Muscle of leg (tissue), 11 donors: ENCODE data around the gene MDFI. TPM values are rescaled to one million over a fixed set of nuclear protein-coding genes. Genes with fewer than 3 reads are reported as not detected.

Source experiments
- DNase-seq: peaks from one replicate; pipeline ENCODE4 v3.0.0; 2013
- H3K27ac ChIP-seq: one replicate; pipeline ENCODE4 v1.5.1; 2013; ENCODE audit warnings: mild to moderate bottlenecking, low read length, control low read depth
- H3K27me3 ChIP-seq: one replicate; pipeline ENCODE4 v1.6.1; 2013; ENCODE audit warnings: low read length; ENCODE audit not compliant: control insufficient read depth, insufficient read depth
- H3K36me3 ChIP-seq: one replicate; pipeline ENCODE4 v1.6.1; 2013; ENCODE audit warnings: low read length; ENCODE audit not compliant: control insufficient read depth, insufficient read depth
- H3K4me1 ChIP-seq: one replicate; pipeline ENCODE4 v1.6.1; 2013; ENCODE audit warnings: low read length; ENCODE audit not compliant: control insufficient read depth, insufficient read depth
- H3K4me3 ChIP-seq: one replicate; pipeline ENCODE4 v1.5.1; 2013; ENCODE audit warnings: low read length, control low read depth
- H3K9me3 ChIP-seq: replicated peaks from 2 replicates; pipeline ENCODE4 v1.6.1; 2013; ENCODE audit warnings: low read depth, low read length; ENCODE audit not compliant: control insufficient read depth
- WGBS: methylation state at CpG from one replicate; pipeline ENCODE4 v1.1.5; 2013; ENCODE audit warnings: missing lambda C conversion rate; ENCODE audit not compliant: insufficient coverage; 5-methylcytosine and 5-hydroxymethylcytosine counted together
- polyA plus RNA-seq, 8 donors: library from polyadenylated mRNA; unstranded; fragments of 120-200 nt; gene quantifications; one replicate each; pipeline versions ENCODE4 v1.2.1 to v1.2.3, GENCODE V29; 2013; ENCODE audit warnings: inconsistent platforms in 1 of 8, low replicate concordance in 1 of 8; ENCODE audit not compliant: insufficient read length in 8 of 8, insufficient read depth in 1 of 8
- total RNA-seq: library from RNA; stranded (reverse); fragments of 120-200 nt; gene quantifications from one replicate; pipeline ENCODE4 v1.2.4, GENCODE V29; 2013

Gene MDFI
- total and polyA plus RNA-seq, 9 donors: 47.7 to 86.3 (median 77.4) TPM

DNA sequence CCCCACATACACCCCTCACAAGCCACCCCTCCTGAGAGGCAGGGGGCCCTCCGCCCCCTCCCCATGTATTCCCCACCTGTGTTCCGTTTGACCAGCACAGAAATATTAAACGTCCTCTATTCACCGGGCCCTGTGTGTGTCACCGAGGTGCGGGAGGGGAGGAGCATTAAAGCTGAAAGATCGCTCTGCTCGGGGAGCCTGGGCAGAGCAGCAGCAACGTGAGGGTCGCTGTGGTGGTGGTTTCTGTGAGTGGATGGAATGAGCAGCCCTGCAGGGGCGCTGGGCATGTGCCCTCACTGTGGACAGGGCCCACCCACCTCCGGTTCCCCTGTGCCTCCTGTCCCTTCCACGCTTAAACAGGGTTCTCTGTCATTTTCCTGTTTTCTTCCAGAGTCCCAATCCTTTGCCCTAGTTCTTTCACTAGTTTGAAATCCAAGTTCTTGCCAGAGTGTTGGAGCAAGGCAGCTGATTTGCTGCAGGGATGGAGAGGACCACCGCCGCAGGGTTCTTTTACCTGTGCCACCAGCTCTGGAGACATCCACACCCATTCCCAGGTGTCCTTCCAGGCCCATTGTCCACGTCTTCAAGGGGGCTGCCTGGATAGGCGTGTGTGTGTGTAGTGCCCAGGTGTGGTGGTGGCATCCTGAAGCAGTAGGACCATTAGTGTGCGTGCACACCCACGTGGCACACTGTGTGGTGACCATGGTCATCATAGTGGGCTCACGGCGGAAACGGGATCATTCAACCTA, 37.6 kb upstream of the MDFI start:
- Histone ChIP-seq H3K4me3 (no peak overlapping the region), H3K4me1 (peaks cover 7% of the 10 kb centered on the region), H3K9me3 (no peaks in the 10 kb centered on the region), H3K27ac (no peak overlapping the region), H3K36me3 (peaks cover 22% of the 10 kb centered on the region), H3K27me3 (no peaks in the 10 kb centered on the region)
- WGBS: 61% methylated on average over 13 of the region's 22 CpGs
- no peak for DNase-seq

DNA sequence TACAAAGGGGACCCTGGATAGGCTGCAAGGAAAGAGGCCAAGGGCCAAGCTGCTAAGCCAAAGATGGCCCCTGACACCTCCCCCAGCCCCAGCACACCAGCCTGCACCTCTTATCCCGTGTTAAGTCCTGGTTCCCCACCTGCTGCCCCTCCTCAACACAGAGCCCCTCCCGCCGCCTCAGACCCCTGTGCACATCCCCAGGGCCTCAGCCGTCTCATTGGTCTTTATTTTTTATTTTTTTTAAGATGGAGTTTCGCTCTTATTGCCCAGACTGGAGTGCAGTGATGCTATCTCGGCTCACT, 37.1 kb upstream of the MDFI start:
- H3K9me3 ChIP-seq: no peaks in the 10 kb centered on the region
- no peaks in the 10 kb centered on the region for H3K27me3 ChIP-seq
- peaks cover 7% of the 10 kb centered on the region for H3K4me1 ChIP-seq
- no CpG with 5 or more reads among the region's 6 CpGs for WGBS
- peaks cover 19% of the 10 kb centered on the region for H3K36me3 ChIP-seq
- H3K27ac ChIP-seq: no peak overlapping the region
- DNase-seq: no peak
- no peak overlapping the region for H3K4me3 ChIP-seq

DNA sequence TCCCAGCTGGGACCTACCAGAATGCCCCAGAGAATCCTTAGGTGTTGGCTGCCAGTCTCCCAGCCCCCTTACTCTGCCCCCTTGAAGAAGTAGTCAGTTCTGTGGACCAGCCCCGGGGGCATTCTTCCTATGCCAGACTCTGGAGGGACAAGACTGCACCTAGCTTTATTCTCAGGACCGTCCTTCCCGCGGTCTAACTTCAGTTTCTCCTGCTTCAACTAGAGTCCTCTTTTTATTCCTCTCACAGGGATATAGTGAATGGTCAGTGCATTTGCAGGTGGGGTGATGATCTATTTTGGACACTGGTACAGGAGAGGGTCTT, 35.9 kb upstream of the MDFI start:
- H3K27ac ChIP-seq: no peak overlapping the region
- peaks cover 7% of the 10 kb centered on the region for H3K4me1 ChIP-seq
- no peaks in the 10 kb centered on the region for H3K9me3 ChIP-seq
- WGBS: 60% methylated on average over 1 of the region's 4 CpGs
- H3K36me3 ChIP-seq: peaks cover 9% of the 10 kb centered on the region
- H3K4me3 ChIP-seq: no peak overlapping the region
- no peaks in the 10 kb centered on the region for H3K27me3 ChIP-seq
- DNase-seq: no peak

DNA sequence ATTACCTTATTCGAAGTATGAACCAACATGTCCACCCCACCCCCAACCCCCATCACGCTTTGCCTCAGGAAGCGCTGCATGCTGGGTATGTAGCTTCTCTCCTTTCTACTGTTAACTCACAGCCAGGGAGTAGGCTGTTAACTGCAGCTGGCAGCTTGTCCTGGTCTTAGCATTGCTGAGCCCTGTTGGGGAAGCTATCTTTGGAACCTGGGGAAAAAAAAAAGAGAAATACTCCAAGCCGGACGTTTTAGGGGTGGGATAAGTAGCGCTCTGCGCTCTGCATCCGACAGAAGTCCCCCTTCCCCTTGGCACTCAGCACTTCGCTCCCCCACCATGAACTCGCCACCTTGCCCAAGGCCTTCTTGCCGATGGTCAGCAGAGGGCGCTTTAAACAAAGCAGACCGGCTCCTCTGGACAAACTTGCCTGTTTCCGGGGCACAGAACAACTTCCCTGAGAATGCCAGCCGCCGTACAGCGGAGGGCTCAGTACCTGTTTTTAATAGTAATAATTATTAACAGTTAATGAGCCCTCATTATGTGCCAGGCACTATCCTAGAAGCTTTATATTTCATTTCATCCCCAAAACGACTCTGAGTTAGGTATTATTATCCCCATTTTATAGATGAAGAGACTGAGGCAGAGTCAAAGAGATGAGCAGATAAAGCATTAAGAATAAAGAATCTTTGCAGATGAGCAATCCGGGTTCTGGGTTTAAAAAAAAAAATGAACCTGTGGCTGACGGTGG, 35.2 kb upstream of the MDFI start:
- peak overlapping the region; percentile 19 for H3K4me3 ChIP-seq
- 8% methylated on average over 11 of the region's 20 CpGs for WGBS

DNA sequence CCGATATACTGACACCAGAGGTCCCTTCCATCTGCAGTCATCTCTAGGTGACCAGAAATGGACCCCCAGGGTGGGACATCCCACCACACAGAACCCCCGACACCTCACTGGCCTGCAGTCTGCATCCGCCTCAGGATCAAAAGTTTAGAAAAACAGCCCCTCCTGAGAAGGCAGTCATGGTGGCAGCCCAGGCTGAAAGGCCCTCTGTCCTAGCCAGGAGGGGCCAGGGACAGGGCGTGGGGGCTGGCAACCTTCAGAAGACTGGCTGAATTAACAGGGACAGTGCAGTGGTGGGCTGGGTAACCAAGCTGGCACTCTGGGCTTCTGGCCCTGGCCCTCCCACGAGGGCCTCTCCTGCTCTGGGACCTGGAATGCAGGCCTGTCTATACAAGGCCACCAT, 34.3 kb upstream of the MDFI start:
- DNase-seq: no peak
- H3K27ac ChIP-seq: no peak overlapping the region
- no peaks in the 10 kb centered on the region for H3K9me3 ChIP-seq
- H3K27me3 ChIP-seq: no peaks in the 10 kb centered on the region
- H3K4me3 ChIP-seq: no peak overlapping the region
- H3K4me1 ChIP-seq: peaks cover 7% of the 10 kb centered on the region
- WGBS: 87% methylated on average over 4 of the region's 5 CpGs
- peaks cover 4% of the 10 kb centered on the region for H3K36me3 ChIP-seq

More for the DNA sequence above, 35.2 kb upstream of the MDFI start:
- Histone ChIP-seq H3K4me1 (peaks cover 7% of the 10 kb centered on the region), H3K36me3 (peaks cover 8% of the 10 kb centered on the region), H3K9me3 (no peaks in the 10 kb centered on the region), H3K27me3 (no peaks in the 10 kb centered on the region), H3K27ac (no peak overlapping the region)
- DNase-seq: peak; percentile 92

DNA sequence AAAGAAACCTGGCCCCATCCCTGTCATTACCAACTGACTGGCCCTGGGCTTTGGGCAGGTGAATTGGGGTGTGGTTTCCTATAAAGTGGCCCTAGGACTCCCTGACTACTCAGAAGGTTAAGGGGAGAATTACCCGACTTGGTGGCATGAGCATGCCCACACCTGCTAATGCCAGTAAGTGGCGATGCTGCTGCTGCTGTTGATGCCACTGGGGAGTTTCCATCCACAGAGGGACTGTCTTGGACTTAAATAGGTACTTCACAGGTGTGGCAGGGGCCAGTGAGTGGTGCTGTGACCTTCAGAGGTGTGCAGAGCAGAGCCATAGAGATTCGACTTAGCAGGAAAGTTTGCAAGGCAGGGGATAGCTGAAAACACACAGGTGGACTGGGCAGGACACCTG, 32.6 kb upstream of the MDFI start:
- H3K36me3 ChIP-seq: no peaks in the 10 kb centered on the region
- H3K4me3 ChIP-seq: no peak overlapping the region
- no peaks in the 10 kb centered on the region for H3K27me3 ChIP-seq

DNA sequence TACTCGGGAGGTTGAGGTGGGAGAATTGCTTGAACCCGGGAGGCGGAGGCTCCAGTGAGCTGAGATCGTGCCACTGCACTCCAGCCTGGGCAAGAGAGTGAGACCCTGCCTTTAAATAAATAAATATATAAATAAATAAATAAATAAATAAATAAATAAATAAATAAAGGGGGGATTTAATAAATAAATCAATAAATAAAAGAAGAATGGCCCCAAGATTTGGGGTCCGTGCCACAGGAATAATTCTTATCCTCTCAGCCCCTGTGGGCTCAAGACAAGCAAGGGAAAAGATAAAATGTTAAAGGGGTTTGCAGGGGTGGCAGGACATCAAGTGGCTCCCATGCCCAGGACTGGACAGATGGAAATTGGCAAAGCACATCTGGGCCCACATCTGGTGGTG, 31.2 kb upstream of the MDFI start:
- DNase-seq: no peak
- Histone ChIP-seq H3K27me3 (no peaks in the 10 kb centered on the region), H3K36me3 (no peaks in the 10 kb centered on the region), H3K9me3 (no peaks in the 10 kb centered on the region), H3K4me1 (peaks cover 7% of the 10 kb centered on the region), H3K27ac (no peak overlapping the region), H3K4me3 (no peak overlapping the region)
- WGBS: 86% methylated on average over 1 of the region's 5 CpGs

More for the DNA sequence above, 32.6 kb upstream of the MDFI start:
- DNase-seq: no peak
- Histone ChIP-seq H3K4me1 (peaks cover 7% of the 10 kb centered on the region), H3K27ac (no peak overlapping the region), H3K9me3 (no peaks in the 10 kb centered on the region)
- 80% methylated on average over 3 of the region's 3 CpGs for WGBS

DNA sequence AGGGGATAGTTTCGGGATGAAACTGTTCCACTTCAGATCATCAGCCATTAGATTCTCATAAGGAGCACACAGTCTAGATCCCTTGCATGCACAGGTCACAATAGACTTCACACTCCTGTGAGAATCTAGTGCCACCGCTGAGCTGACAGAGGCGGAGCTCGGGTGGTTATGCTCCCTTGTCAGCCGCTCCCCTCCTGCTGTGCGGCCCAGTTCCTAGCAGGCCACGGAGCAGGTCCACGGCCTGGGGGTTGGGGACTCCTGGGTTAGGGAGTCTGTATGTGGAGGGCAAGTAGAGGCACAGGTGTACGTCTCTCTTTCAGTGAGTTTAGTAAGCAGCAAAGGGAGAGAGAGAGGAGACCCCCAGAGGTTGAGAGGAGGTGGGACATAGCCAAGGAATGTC, 30.5 kb upstream of the MDFI start:
- 72% methylated on average over 8 of the region's 9 CpGs for WGBS
- Histone ChIP-seq H3K27me3 (no peaks in the 10 kb centered on the region), H3K9me3 (no peaks in the 10 kb centered on the region), H3K4me1 (peaks cover 4% of the 10 kb centered on the region), H3K36me3 (no peaks in the 10 kb centered on the region), H3K27ac (no peak overlapping the region), H3K4me3 (no peak overlapping the region)
- no peak for DNase-seq

DNA sequence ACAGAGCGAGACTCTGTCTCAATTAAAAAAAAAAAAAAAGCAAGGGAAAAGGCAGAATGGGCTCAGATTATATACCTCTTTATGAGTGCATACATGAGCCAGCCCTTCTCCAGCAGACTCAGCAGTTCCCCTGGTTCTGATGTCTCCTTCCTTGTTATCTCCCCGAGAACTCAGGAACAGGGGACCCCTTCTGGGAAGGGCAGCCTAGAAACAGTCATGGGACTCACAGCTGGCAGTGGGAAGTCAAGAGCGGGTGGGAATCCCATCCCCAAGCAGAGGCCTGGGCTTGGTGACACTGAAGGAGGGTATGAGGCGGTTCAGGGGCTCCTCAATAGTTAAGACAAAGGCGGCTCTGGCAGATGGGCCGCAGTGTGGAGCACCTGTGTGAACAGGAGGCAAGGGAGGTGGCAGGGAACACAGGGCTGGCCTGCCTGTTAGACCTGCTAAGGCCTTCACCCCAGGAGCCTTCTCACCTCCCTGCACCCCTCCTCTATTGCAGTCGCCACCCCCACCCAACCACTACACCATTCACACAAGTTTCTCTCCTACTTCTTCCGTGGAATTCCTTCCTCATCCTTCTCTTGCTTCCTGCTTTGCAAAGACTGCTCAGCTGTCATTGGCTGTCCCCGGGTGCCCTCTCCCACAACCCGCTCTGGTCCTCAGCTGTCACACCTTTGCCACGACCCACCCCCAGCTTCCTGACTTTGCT, 29.7 kb upstream of the MDFI start:
- Histone ChIP-seq H3K4me3 (no peak overlapping the region), H3K9me3 (peaks cover 4% of the 10 kb centered on the region), H3K27me3 (no peaks in the 10 kb centered on the region), H3K4me1 (no peaks in the 10 kb centered on the region), H3K27ac (no peak overlapping the region), H3K36me3 (no peaks in the 10 kb centered on the region)
- no peak for DNase-seq
- WGBS: 64% methylated on average over 7 of the region's 11 CpGs

DNA sequence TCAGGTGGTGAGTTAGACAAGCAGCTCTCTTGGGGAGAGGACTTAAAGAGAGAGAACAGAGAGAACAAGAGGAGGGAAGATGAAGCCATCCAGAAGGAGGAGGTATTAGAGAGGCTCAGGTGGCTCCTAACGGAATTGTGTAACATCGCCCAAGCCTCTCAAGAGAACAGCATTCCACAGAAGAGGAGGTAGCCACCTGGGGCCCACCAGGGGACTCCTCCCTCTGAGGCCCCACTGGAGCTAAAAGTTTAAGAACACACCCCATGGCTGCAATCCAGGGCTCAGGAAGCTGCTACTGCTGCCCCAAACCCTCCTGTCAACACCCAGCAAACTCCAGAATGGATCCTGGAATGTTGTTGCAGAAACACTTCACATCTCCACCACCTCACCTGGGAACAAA, 23.6 kb upstream of the MDFI start:
- Histone ChIP-seq H3K4me3 (no peak overlapping the region), H3K4me1 (no peaks in the 10 kb centered on the region), H3K9me3 (peaks cover 4% of the 10 kb centered on the region), H3K36me3 (no peaks in the 10 kb centered on the region), H3K27me3 (no peaks in the 10 kb centered on the region), H3K27ac (no peak overlapping the region)
- no peak for DNase-seq
- 63% methylated on average over 2 of the region's 2 CpGs for WGBS
